Calu3 (cell line): ENCODE data around the gene MED27. TPM values are rescaled to one million over a fixed set of nuclear protein-coding genes. Genes with fewer than 3 reads are reported as not detected.

Experiments
- BruUV-seq: library from RNA; stranded (reverse); fragments of 400-500 nt; replicated peaks from 2 replicates; lab custom pipeline; 2021; lab: Mats Ljungman, UMichigan
- CTCF ChIA-PET: fragments of 300-600 bp; sonication (Branson Sonifier 250); formaldehyde crosslinking; loops from one replicate; lab custom pipeline; 2022; ENCODE audit warnings: antibody characterized with exemption; lab: Charles Lee
- DNase-seq: peaks from one replicate; pipeline ENCODE4 v3.0.0; 2022
- H3K27ac Mint-ChIP-seq: one replicate; pipeline ENCODE4 v1.8.0; 2022; ENCODE audit warnings: mixed read lengths; ENCODE audit not compliant: unreplicated experiment
- H3K27me3 Mint-ChIP-seq: one replicate; pipeline ENCODE4 v1.8.0; 2022; ENCODE audit warnings: mixed read lengths; ENCODE audit not compliant: unreplicated experiment
- H3K36me3 Mint-ChIP-seq: one replicate; pipeline ENCODE4 v1.8.0; 2022; ENCODE audit warnings: mild to moderate bottlenecking, moderate library complexity, mixed read lengths; ENCODE audit not compliant: insufficient read depth, unreplicated experiment
- H3K4me1 Mint-ChIP-seq: one replicate; pipeline ENCODE4 v1.8.0; 2022; ENCODE audit warnings: mild to moderate bottlenecking, low read depth, mixed read lengths; ENCODE audit not compliant: unreplicated experiment
- H3K4me3 Mint-ChIP-seq: one replicate; pipeline ENCODE4 v1.8.0; 2022; ENCODE audit warnings: mild to moderate bottlenecking, low read depth, moderate library complexity, mixed read lengths; ENCODE audit not compliant: unreplicated experiment
- H3K9me3 Mint-ChIP-seq: one replicate; pipeline ENCODE4 v1.8.0; 2022; ENCODE audit warnings: low read depth, mixed read lengths; ENCODE audit not compliant: unreplicated experiment
- CTCF ChIP-seq: fragments of 200-600 bp; IDR thresholded peaks from one replicate; pipeline ENCODE4 v1.8.0; 2022; ENCODE audit warnings: antibody characterized with exemption; ENCODE audit not compliant: unreplicated experiment
- intact Hi-C: fragments of 100-400 bp; cut with micrococcal nuclease; formaldehyde crosslinking; loops from one replicate; pipeline ENCODE4 v1.10.0; 2022; ENCODE audit not compliant: unreplicated experiment
- total RNA-seq: library from RNA; stranded (reverse); gene quantifications from 2 replicates; pipeline ENCODE4 v1.2.3, GENCODE V29; 2022

MED27 gene
- total RNA-seq, 1 experiment from 2014 or later: 19.3 TPM

- no peaks in the 10 kb centered on the region for H3K27me3 Mint-ChIP-seq
- H3K4me1 Mint-ChIP-seq: no peaks in the 10 kb centered on the region
- no peak for DNase-seq
- TF ChIP-seq CTCF: no peak
- intact Hi-C loops: no loop called here
- H3K27ac Mint-ChIP-seq: no peak overlapping the region
- H3K4me3 Mint-ChIP-seq: no peak overlapping the region
- no peaks in the 10 kb centered on the region for H3K9me3 Mint-ChIP-seq
- CTCF ChIA-PET: no interaction called here
- no peaks in the 10 kb centered on the region for H3K36me3 Mint-ChIP-seq
- BruUV-seq: no TSS peak
Observed at GRCh38 chr9:131874447-131874846, 205.2 kb downstream of the MED27 start.

GRCh38 chr9:131873891-131874440 lies 205.7 kb downstream of the MED27 start:
- BruUV-seq: no TSS peak
- H3K27ac Mint-ChIP-seq: no peak overlapping the region
- H3K9me3 Mint-ChIP-seq: no peaks in the 10 kb centered on the region
- no peak for DNase-seq
- no peaks in the 10 kb centered on the region for H3K4me1 Mint-ChIP-seq
- no peaks in the 10 kb centered on the region for H3K36me3 Mint-ChIP-seq
- no peak overlapping the region for H3K4me3 Mint-ChIP-seq
- H3K27me3 Mint-ChIP-seq: no peaks in the 10 kb centered on the region
- intact Hi-C loops: no loop called here
- TF ChIP-seq CTCF: no peak
- CTCF ChIA-PET: interaction anchor here (0.6 kb wide), 1 partner anchor 32 kb away, joined by 4 read pairs; no protein-coding TSS in a partner anchor

- no peak overlapping the region for H3K27ac Mint-ChIP-seq
- no peaks in the 10 kb centered on the region for H3K9me3 Mint-ChIP-seq
- no peaks in the 10 kb centered on the region for H3K4me1 Mint-ChIP-seq
- no peak overlapping the region for H3K4me3 Mint-ChIP-seq
- CTCF ChIA-PET: no interaction called here
- no peak for TF ChIP-seq CTCF
- no peaks in the 10 kb centered on the region for H3K27me3 Mint-ChIP-seq
- intact Hi-C loops: no loop called here
- no peak for DNase-seq
- BruUV-seq: no TSS peak
- no peaks in the 10 kb centered on the region for H3K36me3 Mint-ChIP-seq
Observed at GRCh38 chr9:131873335-131873734, 206.3 kb downstream of the MED27 start.

- intact Hi-C loops: no loop called here
- CTCF ChIA-PET: no interaction called here
- Mint-ChIP-seq H3K4me3 (no peak overlapping the region), H3K9me3 (no peaks in the 10 kb centered on the region), H3K36me3 (no peaks in the 10 kb centered on the region), H3K27ac (no peak overlapping the region), H3K4me1 (no peaks in the 10 kb centered on the region), H3K27me3 (no peaks in the 10 kb centered on the region)
- DNase-seq: no peak
- TF ChIP-seq CTCF: no peak
- BruUV-seq: no TSS peak
Observed at GRCh38 chr9:131872702-131873101, 207.0 kb downstream of the MED27 start.
